Stimulated activated CD8-positive, alpha-beta memory T cell treated with anti-CD3 and anti-CD28 coated beads, Interleukin-15, amount 100 ng/mL, for 1 hour (primary cell): ENCODE results near the gene PDE3B.
"Not testable (repeated sequence)": the region's sequence is repeated elsewhere in the genome, so short reads cannot be mapped to it uniquely, and the experiment has no call there.

Experiments
- DNase-seq: peaks from one replicate; pipeline ENCODE4 v3.0.0-alpha.2; 2020; ENCODE audit warnings: low read depth

Gene PDE3B

GRCh38 chr11:14676068-14676467 is 32.5 kb downstream of the PDE3B start:
- no peak for DNase-seq

- no peak for DNase-seq
These were observed 33.5 kb downstream of the PDE3B start for GRCh38 chr11:14677146-14677545.

DNA sequence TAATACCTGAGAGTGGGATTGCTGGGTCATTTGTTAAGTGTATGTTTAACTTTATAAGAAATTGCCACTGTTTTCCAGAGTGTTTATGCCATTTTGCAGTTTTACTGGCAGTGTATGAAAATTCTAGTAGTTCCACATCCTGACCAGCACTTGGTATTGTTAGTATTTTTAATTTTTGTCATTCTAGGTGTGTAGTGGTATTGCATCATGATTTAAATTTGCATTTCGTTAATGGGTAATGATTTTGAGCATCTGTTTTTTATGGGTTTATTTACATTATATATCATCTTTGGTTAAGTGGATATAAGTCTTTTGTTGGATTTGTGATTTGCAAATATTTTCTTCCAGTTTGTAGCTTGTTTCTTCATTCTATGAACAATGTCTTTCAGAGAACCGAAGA is 34.7 kb downstream of the PDE3B start:
- DNase-seq, result no peak

- DNase-seq, result no peak
These were observed 36.1 kb downstream of the PDE3B start for GRCh38 chr11:14679662-14680061.

DNA sequence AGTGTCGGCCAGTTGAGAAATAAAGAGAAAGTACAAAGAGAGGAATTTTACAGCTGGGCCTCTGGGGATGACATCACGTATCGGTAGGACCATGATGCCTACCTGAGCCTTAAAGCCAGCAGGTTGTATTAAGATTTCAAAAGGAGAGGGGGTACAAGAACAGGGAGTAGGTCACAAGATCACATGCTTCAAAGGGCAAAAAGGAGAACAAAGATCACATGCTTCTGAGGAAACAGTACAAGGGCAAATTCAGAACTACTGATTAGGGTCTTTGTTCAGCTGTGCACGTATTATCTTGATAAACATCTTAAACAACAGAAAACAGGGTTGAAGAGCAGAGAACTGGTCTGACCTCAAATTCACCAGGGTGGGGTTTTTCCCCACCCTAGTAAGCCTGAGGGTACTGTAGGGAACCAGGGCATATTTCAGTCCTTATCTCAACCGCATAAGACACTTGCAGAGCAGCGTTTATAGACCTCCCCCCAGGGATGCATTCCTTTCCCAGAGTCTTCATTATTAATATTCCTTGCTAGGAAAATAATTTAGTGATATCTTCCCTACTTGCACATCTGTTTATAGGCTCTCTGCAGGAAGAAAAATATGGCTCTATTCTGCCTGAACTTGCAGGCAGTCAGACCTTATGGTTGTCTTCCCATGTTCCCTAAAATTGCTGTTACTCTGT is 40.8 kb downstream of the PDE3B start:
- not testable (repeated sequence) for DNase-seq

DNA sequence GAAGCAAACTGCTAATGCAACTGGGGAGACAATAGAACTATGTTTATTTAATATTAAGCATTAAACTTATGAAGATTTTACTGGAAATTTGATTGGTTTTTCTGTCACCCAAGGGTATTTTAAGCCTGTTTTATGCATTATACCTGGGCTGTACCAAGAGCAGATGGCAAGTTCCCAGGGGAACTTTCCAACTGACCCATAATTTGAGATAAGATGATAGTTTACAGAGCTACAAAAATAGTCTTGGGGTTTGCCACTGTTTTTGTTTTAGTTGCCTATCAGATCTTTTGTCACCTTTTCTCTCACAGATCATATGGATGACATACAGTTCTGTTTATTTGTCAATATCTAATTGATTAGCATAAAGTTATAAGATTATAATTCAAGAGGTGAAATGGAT is 43.9 kb downstream of the PDE3B start:
- DNase-seq, result no peak

- DNase-seq, result no peak
These were observed 44.5 kb downstream of the PDE3B start for GRCh38 chr11:14687943-14688627.

- not testable (repeated sequence) for DNase-seq
These were observed 52.1 kb downstream of the PDE3B start for GRCh38 chr11:14695656-14696055.

DNA sequence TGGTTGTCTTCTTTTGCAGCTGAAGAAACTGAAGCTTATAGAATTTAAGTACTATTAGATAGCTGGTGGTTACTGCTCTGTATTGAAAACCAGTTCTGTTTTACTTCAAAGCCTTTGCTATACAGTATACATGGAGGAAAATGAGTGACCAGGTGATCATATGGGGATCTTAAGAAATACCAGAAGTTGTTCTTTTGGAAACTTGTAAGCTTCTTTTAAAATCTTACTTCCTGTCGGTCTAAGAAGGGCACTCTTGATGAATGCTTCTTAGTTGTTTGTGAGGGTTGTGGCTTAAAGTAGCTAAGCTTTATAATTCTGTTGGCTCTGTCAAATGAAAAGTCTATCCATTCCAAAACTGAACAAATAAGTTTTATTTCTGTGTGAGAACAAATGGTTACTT is 55.2 kb downstream of the PDE3B start:
- no peak for DNase-seq

DNA sequence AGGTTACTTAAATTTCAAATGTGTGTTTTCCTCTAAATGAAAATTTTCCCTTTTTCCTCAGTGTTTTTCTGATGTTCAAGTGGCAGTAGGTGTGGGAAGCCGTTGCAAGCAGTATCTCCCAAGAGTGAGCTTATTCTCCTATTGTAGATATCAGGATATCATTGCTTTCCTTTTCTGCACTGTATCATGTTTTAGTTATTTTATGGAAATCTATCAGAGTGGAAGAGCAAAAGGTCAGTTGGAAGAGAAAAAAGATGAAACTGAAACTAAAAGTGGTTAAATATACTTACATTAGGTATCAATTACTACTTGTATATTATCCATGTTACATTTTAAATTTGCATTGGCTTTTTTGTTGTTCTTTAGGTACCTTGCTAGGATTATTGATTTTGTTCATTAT is 57.0 kb downstream of the PDE3B start:
- DNase-seq, result no peak

DNA sequence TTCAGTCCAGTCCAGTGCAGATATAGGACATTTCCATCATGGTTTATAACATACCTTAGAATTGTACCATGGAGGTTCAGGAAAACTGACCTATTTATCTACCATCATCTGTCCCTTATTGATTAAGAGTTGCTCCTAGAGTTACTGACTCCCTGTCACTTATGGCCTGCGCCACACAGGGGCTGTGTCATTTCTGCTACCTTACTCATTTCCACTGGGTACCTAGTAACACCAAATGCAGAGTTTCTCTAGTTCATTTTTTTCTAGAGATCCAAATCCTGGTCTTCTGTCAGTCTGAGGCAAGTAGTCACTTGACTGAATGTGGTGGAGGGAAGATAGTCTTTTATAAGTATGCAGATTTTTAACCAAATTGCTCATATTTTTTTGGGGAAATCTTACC is 59.2 kb downstream of the PDE3B start:
- DNase-seq, result no peak

- DNase-seq, result no peak
These were observed 60.1 kb downstream of the PDE3B start for GRCh38 chr11:14703731-14704130.

- DNase-seq, result no peak
These were observed 61.5 kb downstream of the PDE3B start for GRCh38 chr11:14705067-14705466.

DNA sequence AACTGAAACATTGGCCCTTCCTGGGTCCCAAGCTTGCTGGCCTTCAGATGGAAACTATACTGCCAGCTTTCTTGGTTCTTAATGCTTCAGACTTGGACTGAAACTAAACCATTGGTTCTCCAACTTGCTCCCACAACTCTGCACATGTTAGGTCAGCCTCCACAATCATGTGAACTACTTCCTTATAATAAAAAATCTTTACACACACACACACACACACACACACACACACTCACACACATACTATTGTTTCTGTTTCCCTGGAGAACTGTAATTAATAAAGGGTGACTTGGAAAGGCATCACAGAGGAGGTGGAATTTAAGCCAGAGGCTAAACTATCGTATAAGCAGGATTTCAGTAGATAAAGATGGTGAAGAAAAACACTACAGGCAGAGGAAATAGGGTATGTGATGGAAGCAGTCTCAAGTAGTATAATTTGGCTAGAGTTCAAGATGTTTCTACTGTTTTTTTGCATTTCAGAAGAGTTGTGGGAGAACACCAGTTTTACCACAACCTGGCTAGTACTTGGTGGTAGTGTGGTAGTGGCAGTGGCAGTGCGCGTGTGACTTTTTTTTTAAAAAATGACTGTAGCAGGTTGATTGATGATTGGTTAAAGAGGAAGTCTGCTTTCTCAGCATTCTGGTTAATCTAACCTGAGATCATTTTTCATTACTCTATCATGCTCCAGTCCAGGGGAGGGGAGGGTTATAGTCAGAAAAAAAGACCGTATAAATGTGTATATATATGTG is 70.1 kb downstream of the PDE3B start:
- no peak for DNase-seq

- DNase-seq, result not testable (repeated sequence)
These were observed 72.1 kb downstream of the PDE3B start for GRCh38 chr11:14715669-14716068.

DNA sequence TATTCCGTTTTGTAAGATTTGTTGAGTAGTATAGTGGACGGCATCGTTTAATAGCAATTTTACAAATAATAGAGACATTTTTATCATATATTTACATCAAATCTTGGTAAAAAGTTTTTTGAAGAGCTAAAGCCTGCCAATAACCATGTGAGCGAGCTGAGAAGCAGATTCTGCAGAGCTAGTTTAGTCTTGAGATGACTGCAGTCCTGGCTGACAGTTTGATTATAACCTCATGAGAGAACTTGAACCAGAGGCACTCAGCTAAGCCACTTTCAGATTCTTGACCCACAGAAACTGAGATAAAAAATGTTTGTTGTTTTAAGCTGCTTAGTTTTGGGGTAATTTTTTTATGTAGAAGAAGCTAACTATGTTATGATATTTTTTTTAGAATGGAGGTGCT is 78.9 kb downstream of the PDE3B start:
- no peak for DNase-seq

- DNase-seq, result no peak
These were observed 81.5 kb downstream of the PDE3B start for GRCh38 chr11:14725150-14725549.

GRCh38 chr11:14727215-14727614 is 83.6 kb downstream of the PDE3B start:
- no peak for DNase-seq

GRCh38 chr11:14727746-14728145 is 84.1 kb downstream of the PDE3B start:
- DNase-seq, result no peak

- not testable (repeated sequence) for DNase-seq
These were observed 96.9 kb downstream of the PDE3B start for GRCh38 chr11:14740539-14740938.

DNA sequence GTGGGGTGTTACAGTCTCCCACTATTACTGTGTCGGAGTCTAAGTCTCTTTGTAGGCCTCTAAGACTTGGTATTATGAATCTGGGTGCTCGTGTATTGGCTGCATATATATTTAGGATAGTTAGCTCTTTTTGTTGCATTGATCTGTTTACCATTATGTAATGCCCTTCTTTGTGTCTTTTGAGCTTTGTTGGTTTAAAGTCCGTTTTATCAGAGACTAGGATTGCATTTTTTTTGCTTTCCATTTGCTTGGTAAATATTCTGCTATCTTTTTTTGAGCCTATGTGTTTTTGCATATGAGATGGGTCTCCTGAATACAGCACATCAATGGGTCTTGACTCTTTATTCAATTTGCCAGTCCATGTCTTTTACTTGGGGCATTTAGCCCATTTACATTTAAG is 97.6 kb downstream of the PDE3B start:
- DNase-seq, result no peak

DNA sequence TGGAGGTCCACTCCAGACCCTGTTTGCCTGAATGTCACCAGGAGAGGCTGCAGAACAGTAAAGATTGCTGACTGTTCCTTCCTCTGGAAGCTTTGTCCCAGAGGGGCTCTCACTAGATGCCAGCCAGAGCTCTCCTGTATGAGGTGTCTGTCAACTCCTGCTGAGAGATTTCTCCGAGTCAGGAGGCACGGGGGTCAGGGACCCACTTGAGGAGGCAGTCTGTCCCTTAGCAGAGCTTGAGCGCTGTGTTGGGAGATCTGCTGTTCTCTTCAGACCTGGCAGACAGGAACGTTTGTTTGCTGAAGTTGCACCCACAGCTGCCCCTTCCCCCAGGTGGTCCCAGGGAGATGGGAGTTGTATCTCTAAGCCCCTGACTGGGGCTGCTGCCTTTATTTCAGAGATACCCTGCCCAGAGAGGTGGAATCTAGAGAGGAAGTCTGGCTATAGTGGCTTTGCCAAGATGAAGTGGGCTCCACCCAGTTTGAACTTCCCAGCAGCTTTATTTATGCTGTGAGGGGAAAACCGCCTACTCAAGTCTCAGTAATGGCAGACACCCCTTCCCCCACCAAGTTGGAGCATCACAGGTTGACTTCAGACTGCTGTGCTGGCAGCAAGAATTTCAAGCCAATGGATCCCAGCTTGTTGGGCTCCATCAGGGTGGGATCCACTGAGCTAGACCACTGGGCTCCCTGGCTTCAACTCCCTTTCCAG is 99.4 kb downstream of the PDE3B start:
- DNase-seq, result no peak

- DNase-seq, result not testable (repeated sequence)
These were observed 100.1 kb downstream of the PDE3B start for GRCh38 chr11:14743667-14744066.
